NCI-H1694 treated with DMSO at 0.1 percent for 48 hours (cell line): Measurements from ENCODE around the gene SZT2.

ENCODE experiments used
- DNase-seq: peaks from one replicate; lab custom pipeline; 2025; lab: John Stamatoyannopoulos, UW

Gene SZT2

DNA sequence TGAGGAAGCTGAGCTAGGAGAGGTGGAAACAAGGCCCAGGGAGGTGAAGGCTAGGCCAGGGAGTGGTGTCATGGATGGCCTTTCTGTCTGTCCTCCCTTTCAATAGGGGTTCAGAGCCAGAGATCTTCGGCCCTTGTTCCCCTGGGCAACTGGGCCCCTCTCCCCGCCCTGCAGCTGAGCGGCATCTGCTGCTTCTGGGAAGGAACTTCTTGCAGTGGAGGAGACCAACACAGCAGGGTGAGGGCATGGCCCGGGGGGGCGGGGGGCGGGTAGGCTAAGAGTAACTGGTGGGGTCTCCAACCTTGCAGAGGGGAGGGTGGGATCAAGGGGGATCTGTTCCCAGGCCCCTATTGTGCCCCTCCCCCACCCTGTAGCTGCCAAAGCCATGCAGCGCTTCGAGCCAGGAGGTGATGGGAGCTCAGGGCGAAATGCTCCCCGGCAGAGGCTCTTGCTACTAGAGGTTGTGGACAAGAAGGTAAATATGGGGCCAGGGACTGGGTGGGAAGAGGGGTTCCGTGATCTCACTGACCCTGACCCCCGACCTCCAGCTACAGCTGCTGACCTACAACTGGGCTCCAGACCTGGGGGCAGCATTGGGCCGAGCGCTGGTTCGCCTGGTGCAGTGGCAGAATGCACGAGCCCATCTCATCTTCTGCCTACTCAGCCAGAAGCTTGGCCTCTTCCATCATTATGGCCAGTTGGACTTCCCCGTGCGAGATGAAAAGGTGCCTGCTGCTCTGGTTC lies 52.4 kb downstream of the SZT2 start:
- DNase-seq = no peak

DNA sequence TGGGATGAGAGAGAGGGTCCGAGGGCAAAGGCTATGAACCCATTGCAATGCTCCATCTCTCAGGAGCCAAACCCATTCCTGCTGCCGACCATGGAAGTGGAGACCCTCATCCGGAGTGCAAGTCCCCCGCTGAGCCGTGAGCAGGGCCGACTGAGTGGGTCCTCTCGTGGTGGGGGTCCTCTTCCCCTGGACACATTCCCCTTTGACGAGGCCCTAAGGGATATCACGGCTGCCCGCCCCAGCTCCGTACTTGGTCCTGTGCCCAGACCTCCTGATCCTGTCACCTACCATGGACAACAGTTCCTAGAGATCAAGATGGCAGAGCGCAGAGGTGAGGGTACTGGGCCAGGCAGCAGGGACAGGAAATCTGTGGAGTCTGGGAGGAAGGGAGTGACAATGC lies 53.1 kb downstream of the SZT2 start:
- DNase-seq = no peak

DNA sequence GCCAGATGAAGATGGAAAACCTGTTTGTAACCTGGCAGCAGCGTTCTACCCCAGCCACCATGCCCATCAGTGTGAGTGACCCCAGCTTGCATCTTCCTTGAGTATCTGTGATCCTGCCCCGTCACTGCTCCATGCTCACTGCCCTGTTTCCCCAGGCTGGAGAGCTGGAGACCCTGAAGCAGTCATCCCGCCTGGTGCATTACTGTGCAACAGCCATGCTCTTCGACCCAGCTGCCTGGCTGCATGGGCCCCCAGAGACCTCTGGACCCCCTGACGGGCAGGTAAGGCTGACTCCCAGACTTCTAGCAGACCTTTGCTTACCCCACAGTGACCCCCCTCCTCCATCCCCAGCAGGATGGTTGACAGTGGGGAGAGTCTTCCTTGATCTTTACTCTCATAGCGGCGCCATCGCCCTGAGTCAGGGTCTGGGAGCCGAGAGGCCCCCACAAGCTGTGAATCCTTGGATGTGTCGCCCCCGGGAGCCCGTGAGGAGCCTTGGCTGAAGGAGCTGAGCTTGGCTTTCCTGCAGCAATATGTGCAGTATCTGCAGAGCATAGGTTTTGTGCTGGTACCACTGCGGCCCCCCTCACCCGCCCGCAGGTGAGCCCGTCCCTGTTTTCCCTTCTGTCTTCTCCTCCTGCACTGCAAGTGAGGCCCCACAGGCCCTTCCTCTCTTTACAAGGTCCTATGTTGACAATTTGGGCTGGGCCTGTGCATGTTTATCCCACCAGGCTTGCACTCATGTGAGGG lies 53.7 kb downstream of the SZT2 start:
- no peak for DNase-seq

DNA sequence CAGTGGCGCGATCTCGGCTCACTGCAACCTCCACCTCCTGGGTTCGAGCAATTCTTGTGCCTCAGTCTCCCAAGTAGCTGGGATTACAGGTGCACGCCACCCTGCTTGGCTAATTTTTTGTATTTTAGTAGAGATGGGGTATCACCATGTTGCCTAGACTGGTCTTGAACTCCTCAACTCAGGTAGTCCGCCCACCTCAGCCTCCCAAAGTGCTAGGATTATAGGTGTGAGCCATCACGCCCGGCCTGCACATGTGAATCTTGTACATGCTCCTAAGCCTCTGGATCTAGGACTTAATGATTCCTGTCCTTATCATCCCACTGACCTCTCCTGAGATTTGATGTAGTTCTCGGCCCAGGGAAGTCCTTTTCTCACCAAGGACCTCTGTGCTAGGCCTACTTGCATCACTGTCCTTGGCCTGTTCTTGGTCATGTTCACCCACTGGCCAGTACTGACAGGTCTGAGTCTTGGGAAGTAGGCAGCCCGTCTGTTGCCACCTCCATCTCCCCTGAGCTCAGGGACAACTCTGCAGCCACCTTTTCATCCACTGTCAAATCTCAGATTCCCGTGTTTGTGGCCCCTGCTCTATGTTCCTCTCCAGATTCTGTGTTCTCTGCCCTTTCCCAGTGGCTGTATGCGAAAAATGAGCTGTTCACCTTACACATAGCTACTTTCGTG lies 54.6 kb downstream of the SZT2 start:
- DNase-seq = no peak

DNA sequence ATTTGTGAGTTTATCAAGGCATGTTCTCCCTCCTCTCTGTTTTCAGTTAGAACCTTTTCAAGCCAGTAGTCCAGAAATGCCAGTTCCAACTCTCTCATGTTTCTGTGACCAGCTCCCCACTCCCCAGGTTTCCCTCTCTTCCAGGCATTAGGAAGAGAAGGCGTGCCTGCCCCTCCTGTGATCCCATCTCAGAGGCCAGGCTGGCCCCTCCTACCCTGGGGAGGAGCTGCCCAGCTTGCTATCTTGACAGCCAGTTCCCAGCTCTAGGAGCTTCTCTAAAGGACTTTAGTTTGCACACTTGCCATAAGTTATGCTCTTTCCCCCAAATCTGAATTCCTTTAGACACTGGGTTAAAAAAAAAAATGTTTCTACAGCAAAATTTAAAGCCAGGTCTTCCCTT lies 55.1 kb downstream of the SZT2 start:
- DNase-seq = no peak

DNA sequence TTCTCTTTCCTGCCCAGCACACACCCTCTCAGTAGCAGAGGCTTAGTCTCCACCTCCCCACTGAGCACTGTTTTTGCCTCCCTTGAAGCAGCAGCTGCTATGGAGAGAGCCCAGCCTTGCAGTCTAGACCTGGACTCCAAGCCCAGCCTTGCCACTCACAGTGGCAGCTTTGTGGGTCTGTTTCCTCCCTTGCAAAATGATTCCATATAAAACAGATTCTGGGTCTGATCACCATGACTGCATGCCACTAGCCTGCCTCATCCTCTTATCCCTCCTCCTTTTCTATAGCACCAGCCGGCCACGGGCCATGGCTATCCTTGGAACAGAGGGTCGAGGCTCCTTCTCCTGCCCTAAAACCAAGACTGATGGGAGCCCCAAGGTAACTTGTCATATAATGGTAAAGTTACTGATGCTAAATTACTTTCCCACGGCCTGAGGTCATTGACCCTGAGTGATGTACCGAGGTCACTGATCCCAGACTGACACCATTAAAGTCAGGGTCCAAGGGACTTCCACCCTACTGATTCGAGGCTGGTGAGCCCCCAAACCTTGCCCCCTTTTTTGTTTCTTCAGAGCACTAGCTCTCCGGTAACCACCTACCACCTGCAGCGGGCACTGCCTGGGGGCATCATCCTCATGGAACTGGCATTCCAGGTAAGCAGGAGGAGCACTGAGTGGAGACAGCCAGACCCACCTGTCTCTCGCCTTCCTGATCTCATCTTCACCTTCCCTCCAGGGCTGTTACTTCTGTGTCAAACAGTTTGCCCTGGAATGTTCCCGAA lies 56.1 kb downstream of the SZT2 start:
- DNase-seq = no peak

DNA sequence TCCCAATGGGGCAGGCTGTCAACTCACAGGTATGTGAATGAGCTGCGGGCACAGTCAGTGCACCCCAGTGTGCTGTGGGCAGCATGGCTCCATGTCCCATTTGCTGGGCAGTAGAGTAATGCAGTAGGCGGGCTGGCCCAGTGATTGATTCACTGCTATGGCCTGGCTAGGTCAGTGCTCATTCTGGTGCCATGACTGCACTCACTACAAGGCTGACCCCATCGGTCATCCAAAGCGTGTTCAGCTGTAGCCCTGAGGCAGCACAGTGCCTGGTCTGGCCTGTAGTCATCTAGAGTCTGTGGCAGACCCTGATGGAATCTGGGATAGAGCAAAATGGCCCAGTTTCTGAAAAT lies 56.7 kb downstream of the SZT2 start:
- DNase-seq = no peak

DNA sequence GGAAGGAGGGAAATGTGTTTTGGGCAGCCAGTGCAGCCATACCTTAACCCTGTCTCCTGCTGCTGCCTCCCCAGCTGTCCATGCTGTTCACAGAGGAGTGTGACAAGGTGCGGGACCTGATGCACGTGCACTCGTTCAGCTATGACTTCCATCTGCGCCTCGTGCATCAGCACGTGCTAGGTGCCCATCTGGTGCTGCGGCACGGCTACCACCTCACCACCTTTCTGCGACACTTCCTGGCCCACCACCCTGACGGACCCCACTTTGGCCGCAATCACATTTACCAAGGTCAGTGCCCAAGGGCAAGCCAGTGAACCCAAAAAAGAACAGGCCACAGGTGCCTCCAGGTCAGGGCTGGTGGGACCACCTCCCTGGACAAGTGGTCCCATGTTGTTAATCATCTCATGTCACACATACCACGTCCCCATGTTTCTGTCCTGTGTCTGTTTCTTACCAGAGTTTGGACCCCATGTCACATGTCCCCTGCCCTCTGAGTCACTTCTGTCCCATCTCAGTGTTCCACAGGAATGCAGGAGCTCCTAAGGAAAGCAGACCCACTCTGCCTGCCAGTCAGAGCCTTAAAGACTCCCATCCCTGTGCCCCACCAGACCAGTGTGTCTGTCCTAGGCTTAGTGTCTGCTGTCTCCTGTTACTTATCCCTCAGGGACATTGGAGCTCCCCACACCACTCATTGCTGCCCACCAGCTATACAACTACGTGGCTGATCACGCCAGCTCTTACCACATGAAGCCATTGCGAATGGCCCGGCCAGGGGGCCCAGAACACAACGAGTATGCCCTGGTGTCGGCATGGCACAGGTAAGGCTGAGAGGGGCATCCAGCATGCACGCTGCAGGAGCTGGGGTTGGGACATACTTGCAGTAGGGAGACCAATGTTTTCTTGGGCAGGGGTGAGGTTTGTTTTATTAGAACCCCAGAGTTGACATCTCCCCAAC lies 57.5 kb downstream of the SZT2 start:
- no peak for DNase-seq

DNA sequence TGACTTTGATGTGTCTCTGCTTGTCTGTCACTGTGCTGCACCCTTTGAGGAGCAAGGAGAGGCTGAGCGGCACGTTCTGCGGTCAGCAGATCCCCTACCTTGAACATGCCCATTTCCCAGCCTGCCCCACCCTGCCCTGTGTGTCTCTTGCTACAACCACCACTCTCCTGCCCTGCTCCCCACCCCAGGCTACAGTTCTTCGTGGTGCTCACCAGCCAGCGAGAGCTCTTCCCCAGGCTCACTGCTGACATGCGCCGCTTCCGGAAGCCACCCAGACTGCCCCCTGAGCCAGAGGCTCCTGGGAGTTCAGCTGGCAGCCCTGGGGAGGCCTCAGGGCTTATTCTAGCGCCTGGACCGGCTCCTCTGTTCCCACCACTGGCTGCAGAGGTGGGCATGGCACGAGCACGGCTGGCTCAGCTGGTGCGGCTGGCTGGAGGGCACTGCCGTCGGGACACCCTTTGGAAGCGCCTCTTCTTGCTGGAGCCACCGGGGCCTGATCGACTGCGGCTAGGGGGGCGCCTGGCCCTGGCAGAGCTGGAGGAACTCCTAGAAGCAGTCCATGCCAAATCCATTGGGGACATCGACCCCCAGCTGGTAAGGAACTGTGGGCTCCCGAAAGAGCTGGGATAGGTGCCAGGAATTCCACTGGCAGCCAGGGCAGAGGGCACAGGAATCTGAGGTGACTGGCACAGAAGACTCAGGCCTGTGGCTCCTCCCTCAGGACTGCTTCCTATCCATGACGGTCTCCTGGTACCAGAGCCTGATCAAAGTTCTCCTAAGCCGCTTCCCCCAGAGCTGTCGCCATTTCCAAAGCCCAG lies 58.4 kb downstream of the SZT2 start:
- no peak for DNase-seq

DNA sequence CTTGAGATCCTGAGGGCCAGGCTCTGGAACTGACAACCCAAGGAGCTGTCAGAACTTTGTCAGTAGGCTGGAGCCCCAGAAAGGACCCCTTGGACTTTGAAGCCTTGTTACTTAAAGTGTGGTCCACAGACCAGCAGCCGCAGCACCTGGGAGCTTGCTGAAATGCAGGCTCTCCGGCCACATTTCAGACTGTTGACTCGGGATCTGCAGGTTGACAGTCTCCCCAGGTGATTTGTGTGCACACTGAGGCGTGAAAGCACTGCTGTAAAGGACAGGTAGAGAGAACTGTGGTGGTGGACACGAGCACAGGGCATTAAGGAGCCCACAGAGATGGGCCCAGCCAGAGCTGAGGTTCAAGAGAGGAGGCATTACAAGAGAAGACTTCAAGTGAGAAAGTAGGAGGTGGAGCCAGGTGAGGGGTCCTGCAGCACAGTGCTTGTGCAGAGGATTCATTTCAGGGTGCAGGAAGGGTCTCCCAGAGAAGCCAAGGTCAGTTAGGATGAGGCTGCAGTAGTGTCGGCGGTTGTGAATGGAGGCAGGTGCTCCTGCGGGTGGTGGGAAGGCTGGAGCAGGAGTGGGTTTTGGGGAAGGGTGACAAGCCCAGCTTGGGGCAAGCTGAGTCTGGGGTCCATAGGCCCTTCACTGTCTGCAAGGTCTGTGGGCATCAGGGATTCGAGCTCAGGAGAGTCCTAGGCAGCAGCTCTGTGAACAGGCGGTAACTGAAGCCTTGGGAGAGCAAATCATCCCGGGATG lies 59.4 kb downstream of the SZT2 start:
- no peak for DNase-seq

DNA sequence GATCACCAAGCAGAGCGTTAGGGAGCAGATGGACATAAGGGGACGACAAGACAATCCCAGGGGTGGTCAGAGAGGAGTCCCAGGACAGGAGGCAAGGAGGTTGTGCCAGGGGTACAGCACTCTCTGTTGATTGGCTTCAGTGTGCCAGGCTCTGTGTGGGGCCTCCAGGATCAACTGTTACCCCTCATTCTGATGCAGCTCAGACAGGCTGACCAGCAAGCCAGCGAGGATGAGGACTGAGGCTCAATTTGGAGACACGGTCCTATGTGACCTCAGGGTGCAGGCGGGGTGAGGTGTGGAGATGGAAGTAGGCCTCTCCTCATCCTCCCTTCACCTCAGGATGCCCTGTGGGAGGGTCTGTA lies 60.0 kb downstream of the SZT2 start:
- DNase-seq = no peak

DNA sequence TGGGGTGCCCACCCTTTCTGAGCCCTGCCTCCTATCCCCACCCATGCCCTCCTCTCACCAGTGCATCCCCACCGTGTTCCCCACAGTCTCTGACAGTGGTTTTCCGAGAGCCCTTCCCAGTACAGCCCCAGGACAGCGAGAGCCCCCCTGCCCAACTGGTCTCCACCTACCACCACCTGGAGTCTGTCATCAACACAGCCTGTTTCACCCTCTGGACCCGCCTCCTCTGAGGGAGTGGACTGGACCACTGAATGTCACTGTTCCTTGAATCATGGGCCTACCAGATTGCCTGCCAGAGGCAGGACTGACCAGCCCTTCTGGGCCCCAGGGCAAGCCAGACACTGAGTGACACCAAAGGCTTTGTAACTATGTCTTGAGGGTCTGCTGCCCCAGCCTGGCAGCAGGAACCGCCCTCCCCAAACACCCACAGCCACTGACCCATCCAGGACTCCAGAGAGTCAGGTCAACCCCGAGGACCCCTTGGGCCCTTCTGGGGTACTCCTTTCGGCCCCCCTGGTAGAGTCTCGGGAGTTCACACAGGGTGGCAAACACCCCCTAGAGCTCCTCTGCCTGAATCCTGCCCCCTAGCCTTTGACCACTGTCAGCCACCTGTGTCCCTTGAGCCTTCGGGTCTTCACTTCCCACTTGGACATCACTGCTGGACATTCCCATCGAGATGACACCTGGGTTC lies 60.7 kb downstream of the SZT2 start:
- DNase-seq = no peak

DNA sequence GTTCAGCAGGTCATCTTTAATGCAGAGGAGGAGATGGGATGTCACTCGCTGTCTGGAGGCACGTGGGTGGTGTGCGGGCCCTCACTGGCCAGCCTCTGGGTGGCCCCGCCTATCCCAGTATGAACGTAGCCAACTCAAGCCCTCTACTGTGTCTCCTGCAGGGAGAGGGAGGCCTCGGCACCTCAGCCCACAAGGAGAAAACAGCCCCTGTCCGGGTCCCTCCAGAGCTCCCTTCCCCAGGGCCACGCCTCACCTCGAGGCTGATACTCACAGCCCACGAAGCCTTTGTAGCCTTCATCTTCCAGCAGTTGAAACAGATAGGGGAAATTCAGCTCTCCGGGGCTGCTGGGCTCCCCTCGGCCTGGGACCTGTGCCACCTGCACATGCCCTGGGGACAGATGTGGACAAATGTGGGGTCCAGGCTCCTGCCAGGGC lies 61.5 kb downstream of the SZT2 start:
- no peak for DNase-seq

DNA sequence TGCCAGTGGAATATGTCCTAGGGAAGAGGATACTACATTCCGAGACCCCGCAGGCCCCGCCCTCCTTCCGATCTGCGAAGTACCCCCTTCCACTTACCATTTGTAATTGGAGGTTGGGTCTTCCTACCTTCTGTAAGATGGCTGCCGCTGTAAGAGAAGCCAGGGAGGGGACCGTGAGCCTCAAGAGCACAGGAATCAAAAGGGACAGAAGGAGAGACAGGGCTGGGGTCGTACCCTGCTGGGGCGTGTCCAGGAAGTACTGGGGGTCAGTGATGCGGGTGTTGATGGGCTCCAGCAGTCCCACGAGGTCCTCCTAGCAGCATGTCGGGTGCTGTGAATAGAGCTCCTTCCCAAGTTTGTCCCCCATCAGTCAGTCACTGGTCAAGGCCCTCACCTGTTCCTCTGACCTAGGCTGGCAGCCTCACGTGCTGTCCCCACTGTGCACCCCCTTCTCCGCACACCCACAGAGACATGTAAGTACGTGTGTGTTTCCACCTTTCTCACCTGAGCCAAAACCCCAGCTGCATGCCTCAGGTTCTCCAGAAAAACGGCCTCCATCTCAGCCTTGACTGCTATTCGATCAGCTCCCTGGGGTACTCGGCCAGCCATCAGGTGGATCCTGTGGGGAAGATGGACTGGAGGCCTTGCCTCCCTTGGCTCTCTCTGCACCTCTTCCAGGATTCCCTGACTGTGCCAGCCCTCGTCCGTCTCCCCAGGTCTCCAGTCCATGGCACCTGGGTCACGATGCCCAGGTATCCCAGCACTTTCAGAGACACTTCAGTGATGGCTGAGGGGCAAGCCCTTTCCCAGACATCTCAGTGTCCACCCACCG lies 62.2 kb downstream of the SZT2 start:
- no peak for DNase-seq

DNA sequence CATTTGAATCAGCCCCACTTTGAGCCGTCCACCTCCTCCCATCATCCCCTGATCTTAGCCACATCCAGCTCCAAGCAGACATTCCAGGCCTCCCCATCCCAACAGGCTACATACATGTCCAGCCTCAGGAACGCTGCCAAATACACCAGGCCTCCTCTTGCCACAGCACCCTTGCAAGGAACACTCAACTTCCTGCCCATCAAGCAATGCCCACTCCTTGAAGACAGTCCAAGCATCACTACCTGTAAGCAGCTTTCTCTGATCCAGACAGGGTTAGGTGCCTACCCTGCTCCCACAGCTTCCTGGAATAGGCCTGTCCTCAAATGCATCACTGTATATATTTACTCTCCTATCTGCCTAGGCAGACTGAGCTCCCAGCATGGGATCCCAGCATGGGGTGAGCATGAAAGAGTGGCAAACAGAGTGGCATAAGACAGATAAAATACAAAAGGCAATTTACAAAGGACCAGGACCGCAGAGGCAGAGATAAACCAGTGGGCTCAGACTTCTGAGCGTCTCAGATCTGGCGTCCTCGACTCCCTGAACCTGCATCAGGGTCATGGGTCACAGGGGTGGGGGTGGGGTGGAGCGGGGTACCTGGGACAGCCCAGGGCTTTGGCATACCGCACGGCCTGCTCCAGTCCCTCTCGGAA lies 63.2 kb downstream of the SZT2 start:
- no peak for DNase-seq

DNA sequence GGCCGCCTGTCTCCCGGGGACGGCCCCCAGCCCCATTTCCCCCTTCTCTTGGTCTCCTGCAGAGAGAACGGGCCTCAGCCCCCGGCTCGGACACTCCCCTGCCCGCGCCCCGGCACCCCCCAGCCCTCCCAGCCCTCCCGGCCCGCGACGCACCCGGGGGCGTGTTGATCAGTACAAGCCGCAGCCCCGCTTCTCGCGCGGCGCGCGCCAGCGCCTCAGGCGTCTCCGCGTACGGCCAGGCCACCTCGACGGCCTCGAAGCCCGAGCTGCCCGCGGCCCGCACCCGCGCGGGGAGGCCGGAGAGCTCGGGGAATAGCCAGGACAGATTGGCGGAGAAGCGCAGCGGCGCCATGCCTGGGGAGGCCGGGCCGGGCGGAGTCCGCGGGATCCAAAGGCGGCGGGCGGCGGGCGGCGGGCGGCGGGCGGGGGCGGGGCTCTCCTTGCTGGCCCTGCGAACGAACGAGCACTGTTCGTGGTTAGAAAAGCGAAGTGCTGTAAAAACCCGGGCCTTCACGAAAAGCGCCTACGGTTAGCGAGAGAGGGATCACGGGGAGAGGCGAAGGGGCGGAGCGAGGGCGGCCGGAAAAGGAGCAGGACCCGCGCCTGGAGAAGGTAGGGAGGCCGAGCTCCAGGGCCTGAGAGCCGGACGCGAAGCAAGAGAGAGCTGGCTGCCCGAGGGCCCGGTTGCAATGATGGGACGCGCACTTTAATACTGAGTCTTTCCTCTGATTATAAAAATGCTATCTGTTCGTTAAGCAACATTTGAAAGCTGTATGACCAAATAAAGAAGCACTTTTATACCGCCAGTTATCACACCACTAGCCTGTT lies 64.0 kb downstream of the SZT2 start, which contains the start of gene HYI:
HYI (minus strand) TSS at position 490 of the 828 bp plus-strand sequence; CDS start at position 352, 138 bp downstream.
- peak; percentile 13 for DNase-seq
